Activated T-cell treated with anti-CD3 and anti-CD28 coated beads for 48 hours (primary cell): ENCODE measurements around the gene SPDYE3.
"Not testable (repeated sequence)": the region's sequence is repeated elsewhere in the genome, so short reads cannot be mapped to it uniquely, and the experiment has no call there.

ENCODE experiments used
- DNase-seq: peaks from one replicate; pipeline ENCODE4 v3.0.0-alpha.2; 2020; ENCODE audit warnings: low read depth

The SPDYE3 gene

DNA sequence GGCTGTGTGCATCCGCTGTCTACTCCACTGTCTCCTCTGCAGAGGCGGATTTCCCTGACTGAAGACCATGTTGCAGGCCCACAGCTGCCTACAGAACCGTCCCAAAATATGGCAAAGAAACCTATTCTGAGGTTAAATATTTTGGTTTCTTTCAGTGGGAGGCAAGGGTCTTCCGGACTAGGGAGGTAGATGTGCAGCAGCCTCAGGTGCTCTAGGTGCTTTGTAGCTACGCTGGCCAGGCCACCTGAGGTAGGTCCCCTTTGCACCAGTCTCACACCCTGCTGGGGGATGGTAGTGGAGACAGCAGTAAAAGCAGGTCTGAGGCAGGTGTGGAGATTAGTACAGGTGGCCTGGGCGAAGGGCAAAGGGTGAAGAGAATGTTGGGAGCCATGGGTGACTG, 42.3 kb downstream of the SPDYE3 start:
- DNase-seq = no peak

DNA sequence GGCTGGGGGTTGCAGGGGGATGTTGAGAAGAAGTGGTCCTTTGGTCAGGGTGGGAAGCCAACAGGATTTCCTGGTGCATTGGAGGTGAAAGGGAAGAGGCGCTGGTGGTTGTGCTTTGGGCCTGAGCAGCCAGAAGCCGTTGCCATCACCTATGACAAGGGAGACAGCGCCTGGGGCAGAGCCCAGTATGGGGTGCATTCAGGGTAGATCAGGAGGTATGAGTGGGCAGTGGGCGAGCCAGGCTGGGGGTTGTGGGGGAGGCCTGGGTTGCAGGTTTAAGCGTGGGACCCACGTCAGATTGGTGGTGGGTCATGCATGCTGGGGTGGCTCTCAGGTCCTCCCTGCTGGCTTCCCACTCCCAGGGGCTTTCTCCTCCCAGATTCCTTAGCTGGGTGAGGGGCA, 44.2 kb downstream of the SPDYE3 start:
- no peak for DNase-seq

DNA sequence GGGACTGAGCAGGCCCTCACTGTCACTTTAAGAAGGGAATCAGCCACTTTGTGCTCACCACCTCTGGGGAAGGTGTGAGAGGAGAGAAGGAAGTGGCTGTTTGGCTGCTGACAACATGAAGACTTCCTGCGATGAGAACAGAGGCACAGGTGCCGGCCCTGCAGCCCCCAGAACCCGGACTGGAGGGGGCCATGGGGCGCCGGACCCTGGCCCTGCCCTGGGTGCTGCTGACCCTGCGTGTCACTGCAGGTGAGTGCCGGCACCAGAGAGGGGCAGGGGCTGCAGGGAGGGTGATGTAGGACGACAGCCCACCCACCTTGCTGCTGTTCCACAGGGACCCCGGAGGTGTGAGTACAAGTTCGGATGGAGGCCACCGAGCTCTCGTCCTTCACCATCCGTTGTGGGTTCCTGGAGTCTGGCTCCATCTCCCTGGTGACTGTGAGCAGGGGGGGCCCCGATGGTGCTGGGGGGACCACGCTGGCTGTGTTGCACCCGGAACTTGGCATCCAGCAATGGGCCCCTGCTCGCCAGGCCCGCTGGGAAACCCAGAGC, 44.8 kb downstream of the SPDYE3 start:
- DNase-seq = not testable (repeated sequence)

DNA sequence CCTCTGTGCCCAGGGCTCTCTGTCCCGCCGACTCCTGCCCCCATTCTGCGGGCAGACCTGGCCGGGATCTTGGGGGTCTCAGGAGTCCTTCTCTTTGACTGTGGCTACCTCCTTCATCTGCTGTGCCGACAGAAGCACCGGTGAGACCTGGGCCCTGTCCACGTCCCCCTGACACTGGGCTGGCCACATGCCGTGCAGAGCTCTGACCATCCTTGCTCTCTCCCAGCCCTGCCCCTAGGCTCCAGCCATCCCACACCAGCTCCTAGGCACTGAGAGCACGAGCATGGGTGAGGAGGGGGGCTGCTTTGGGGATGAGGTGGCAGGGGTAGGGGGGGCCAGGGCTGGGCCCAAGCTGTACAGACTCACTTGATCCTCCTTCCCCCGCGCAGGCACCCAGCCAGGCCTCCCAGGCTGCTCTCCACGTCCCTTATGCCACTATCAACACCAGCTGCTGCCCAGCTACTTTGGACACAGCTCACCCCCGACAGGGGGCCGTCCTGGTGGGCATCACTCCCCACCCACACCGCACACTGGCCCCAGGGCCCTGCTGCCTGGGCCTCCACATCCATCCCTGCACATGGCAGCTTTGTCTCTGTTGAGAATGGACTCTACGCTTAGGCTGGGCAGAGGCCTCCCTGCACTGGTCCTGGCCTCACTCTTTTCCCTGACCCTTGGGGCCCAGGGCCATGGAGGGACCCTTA, 45.6 kb downstream of the SPDYE3 start:
- no peak for DNase-seq

DNA sequence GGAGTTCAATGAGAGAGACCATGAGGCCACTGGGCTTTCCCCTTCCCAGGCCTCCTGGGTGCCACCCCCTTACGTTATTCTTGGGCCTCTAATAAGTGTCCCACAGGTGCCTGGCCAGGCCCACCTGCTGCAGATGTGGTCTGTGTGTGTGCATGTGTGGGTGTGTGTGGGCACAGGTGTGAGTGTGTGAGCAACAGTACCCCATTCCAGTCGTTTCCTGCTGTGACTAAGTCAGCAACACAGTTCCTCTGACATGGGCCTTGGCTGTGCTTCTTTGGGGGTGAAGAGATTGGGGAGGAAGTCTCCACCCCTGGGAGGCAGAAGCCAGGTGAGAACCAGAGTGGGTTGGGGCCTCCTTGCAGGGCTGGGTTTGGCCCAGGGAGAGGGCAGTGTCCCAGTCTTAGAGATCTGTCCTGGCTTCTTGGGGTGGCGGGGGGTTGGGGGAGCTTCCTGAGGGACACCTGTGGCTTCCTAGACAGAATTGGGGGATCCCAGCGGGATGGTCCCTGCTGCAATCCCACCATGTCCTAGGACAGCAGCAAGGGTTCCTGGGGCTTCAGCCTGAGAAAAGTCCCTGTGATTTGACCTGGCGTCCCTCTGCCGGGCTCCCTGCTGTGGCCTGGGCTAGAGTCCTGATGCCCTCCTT, 46.3 kb downstream of the SPDYE3 start:
- peak; percentile 23 for DNase-seq

DNA sequence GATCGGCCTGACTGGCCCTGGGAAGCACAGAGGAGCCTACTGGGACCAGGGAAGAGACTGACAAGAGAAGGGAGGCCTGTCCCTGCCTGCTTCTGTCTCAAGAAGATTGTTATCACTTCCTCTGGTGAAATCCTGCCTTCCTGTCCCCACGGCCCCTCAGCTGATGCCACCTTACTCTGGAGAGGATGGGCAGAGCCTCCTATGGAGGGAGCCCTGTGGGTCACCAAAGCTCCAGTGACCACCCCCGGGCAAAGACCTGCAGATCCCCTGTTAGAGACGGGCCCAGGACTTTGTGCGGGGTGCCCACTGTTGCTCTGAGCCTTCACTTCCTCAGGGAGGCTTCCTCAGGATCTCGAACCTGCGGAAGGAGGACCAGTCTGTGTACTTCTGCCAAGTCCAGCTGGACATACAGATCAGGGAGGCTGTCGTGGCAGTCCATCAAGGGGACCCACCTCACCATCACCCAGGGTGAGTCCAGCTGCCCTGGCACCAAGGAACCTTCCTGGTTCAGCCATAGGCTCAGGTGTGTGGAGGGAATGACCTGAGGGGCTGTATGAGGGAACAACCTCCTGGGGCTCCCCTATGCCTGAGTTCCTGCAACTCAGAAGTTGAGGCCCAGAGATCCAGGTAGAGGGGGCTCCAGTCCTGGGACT, 49.0 kb downstream of the SPDYE3 start:
- no peak for DNase-seq

DNA sequence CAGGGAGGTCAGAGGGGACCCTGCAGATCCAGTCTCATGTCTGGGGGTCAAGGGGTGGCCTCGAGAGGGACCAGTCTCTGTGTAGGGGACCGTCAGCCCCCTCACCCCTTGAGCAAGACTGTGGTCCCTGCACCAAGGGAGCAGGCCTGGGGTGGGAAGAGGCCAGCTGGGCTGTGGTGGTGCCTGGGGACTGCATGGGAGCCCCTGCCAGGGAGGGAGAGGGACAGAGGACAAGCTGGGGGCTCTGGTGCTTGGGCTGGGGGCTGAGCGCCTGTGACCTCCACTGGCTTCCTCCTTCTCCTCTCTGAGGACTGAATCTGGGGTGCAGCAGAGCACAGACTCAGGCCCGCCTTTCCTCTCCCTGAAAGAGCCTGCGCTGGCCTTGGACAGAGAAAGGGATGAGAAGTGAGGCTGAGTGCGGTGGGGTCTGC, 49.6 kb downstream of the SPDYE3 start:
- DNase-seq = no peak

DNA sequence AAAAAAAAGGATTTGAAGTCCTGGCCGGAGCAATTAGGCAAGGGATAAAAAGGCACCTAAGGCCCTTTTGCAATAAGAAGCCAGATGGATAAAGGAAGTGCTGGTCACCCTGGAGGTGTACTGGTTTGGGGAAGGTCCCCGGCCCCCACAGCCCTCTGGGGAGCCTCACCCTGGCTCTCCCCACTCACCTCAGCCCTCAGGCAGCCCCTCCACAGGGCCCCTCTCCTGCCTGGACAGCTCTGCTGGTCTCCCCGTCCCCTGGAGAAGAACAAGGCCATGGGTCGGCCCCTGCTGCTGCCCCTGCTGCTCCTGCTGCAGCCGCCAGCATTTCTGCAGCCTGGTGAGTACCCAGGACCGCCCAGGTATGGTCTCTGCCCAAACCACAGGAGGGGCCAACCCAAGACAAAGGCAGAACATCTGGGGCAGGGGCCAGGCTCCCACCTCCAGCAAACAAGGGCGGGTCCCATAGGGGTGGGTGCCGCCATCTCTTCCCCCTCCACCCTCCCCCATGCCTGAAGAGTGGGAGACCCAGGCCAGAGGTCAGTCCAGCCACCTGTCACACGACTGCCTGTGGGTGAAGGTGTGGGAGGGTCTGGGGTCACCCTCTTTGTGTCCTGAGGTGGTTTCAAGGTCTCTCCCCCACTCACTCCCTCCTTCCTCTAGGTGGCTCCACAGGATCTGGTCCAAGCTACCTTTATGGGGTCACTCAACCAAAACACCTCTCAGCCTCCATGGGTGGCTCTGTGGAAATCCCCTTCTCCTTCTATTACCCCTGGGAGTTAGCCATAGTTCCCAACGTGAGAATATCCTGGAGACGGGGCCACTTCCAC, 50.7 kb downstream of the SPDYE3 start, which contains the start of gene PILRB:
Gene PILRB (plus strand): TSS at position 91 of the 830 bp plus-strand sequence. CDS start 186 bp downstream, at position 277.
- no peak for DNase-seq

DNA sequence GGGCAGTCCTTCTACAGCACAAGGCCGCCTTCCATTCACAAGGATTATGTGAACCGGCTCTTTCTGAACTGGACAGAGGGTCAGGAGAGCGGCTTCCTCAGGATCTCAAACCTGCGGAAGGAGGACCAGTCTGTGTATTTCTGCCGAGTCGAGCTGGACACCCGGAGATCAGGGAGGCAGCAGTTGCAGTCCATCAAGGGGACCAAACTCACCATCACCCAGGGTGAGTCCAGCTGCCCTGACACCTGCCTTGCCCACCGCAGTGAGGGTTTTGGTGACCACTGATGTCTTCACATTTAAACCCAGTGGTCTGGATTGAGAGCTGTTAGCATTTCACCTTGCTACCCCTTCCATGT, 51.3 kb downstream of the SPDYE3 start:
- no peak for DNase-seq

DNA sequence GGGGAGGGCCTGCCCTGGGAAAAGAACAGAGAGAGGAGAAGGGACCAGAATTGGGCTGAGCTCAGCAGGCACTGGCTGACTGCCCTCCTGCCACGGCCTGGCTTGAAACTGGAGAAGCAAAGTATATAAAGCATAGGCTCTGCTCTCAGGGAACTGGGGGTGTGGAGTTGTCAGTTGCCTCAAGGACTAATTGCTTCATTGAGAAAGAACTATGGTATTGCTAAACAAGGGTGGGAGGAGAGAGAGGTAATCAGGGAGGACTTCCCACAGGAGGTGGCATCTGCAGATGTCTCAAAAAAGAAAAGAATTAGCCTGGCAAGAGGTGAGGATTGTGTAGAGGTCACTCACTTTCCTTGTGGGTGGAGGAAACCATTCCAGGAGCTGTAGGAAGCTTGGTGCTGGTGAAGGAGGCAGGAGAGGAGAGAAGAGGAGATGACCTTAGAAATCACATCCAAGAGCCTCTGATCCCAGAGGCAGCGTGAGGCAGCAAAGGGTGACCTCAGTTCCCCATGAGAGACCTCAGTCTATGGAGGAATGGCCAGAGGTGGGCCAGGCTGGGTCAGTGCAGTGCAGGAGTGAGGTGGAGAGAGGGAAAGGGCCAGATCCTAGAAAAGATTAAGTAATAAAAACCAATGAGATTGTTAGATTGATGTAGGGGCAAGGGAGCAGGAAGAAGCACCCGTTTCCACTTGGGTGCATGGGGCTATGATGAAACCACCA, 52.8 kb downstream of the SPDYE3 start:
- no peak for DNase-seq

DNA sequence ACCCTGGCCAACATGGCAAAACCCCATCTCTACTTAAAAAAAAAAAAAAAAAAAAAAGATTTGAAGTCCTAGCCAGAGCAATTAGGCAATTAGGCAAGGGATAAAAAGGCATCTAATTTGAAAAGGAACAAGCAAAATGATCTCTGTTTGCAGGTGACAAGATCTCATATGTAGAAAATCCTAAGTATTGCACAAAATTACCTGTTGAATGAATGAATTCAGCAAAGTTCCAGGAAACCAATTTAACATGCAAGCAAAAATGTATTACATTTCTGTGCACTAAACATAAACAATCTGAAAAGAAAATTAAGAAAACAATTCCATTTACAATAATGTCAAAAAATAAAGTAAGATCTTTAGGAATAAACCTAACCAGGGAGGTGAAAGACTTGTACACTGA, 55.6 kb downstream of the SPDYE3 start:
- no peak for DNase-seq

DNA sequence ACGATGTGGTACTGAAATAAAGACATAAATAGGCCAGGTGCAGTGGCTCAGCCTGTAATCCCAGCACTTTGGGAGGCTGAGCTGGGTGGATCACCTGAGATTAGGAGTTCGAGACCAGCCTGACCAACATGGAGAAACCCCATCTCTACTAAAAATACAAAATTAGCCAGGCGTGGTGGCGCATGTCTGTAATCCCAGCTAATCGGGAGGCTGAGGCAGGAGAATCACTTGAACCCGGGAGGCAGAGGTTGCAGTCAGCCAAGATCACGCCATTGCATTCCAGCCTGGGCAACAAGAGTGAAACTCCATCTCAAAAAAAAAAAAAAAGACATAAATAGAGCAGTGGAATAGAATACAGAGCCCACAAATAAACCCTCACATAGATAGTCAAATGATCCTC, 56.3 kb downstream of the SPDYE3 start:
- not testable (repeated sequence) for DNase-seq

DNA sequence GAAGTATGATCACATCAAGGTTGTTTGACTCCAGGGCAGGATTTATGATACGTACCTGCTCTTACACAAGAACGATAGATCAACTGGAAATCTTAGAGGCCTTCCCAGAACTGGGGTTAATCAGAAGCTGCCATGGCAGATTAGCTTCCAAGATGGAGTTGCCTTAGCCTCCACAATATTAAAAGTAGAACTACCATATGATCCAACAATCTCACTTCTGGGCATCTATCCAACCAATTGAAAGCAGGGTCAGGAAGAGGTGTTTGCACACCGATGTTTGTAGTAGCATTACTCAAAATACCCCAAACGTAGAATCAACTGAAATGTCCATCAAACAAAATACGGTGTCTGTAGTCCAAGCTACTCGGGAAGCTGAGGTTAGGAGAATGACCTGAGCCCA, 57.0 kb downstream of the SPDYE3 start:
- DNase-seq = no peak

DNA sequence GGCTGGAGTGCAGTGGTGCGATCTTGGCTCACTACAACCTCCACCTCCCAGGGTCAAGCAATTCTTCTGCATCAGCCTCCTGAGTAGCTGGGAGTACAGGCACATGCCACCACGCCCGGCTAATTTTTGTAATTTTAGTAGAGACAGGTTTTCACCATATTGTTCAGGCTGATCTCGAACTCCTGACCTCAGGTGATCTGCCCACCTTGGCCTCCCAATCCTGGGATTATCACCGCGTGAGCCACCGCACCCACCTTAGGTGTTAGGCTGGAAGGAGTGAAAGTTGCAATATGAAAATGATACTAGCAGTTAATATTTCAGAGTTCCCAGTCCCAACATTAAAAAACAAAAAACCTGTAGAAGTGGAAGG, 58.5 kb downstream of the SPDYE3 start:
- not testable (repeated sequence) for DNase-seq

DNA sequence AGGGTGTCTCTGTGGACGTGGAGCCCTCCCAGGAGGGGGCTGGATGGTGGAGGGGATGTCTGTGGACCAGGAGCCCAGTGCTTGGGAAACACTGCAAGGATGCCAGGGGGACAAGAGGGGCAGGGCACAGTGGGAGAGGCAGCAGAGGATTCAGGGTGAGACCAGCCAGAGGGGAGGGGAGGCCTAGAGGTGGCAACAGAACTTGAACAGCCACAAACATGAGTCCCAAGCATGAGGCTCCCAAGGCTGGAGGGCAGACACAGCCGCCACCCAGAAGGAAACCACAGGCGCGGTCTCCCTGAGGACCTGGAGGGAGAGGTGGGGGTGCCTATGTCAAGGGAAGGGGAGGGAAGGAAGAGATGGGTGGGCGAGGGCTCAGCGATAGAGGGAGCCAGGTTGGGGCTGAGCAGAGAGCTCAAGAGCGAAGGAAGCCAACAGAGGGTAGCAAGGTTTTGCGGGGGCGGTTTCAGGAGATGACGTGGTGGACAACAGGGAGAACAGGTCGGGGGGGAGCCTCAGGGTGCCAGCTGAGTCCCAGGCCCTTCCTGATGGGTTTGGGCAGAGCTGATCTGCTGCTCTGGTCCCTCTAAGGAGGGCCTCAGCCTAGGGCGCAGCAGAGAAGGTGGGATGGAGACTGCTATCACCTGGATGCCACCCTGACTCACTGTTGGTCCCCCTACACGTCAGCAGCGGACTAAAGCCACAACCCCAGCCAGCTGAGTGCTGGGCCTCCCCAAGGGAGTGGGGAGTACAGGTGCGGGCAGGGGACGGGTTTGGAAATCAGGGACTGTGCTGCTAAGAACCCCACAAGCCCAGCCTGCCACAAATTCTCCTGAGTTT, 59.1 kb downstream of the SPDYE3 start:
- DNase-seq = peak; percentile 23

DNA sequence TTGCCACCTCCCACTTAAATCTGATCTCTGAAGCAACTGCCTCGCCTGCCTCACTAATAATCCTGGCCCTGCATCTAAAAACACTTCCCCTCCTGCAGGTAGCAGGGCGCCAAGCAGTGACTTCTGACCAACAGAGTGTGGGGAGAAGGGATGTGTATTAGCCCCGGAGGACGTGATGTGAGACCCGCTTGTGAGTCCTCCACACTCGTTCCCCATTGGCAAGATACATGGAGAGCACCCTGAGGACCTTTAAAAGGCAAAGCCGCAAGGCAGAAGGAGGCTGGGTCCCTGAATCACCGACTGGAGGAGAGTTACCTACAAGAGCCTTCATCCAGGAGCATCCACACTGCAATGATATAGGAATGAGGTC, 59.7 kb downstream of the SPDYE3 start:
- DNase-seq = no peak

DNA sequence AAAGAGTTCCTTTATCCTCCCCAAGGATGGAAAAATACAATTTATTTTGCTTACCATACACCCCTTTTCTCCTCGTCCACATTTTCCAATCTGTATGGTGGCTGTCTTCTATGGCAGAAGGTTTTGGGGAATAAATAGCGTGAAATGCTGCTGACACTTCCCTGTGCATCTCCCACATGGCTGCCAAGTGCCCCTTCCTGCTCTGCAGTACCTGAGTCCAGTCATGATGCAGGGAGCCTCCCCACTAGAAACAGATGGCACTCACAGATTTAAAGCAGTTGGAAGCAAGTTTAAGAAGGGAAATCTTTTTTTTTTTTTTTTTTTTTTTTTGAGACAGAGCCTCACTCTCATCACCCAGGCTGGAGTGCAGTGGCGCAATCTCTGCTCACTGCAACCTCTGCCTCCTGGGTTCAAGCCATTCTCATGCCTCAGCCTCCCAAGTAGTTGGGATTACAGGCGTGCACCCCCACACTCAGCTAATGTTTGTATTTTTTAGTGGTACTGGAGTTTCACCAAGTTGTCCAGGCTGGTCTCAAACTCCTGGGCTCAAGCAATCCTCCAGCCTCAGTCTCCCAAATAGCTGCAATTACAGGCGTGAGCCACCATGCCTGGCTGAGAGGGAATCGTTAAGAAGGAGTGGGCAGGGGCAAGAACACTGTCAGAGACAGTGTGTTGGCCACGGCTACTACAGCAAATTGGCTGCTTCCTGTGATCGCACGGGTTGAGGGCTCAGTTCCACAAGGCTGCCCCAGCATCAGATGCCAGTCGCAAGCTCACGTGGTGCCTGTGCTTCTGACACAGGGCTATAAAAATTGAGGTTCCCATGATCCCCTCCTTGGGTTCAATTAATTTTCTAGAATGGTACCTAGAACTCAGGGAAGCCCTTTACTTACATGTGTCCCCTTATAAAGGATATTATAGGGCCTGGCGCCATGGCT, 60.4 kb downstream of the SPDYE3 start:
- no peak for DNase-seq

DNA sequence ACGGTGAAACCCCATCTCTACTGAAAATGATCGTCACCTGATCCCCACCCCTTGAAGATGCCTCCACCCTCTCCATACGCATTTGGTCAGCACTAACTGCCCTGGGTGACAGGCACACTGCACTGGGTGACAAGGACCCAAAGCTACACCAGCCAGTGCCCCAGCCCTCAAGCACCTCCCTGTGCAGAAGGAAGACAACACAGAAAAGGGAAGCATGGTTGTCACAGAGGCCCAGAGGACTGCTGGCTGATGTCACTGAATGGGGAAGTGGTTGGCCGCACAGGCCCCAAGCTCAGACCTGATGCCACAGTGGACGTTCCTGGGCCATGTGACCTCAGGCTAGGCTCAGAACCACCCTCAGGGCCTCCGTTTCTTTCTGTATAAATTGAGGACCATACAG, 61.6 kb downstream of the SPDYE3 start:
- DNase-seq = no peak

DNA sequence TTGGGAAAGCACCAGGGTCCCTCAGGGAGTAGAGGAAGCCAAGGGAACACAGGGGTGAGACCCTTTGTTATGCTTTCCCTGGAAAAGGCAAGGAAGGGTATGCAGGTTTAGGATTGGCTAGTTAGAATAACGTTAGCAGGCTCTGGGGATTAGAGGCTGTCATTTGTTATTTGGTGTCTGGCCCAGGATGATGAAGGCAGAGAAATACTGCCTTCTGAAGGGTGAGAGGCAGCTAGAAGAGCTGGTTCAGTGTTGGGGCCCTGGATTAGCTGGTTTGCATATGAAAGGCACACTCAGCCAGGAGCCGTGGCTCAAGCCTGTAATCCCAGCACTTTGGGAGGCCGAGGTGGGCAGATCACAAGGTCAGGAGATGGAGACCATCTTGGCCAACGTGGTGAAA, 62.8 kb downstream of the SPDYE3 start:
- no peak for DNase-seq

DNA sequence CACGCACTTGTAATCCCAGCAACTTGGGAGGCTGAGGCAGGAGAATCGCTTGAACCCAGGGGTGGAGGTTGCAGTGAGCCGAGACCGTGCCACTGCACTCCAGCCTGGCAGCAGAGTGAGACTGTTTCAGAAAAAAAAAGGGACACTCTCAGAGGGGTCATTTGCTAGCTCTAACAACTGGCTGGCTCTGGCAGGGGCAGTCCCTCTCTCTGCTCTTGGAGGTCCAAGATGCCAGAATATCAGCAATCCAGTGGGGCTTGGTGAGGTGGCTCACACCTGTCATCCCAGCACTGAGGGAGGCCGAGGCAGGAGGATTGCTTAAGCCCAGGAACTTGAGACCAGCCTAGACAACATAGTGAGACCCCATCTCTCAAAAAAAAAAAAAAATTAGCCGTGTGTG, 63.2 kb downstream of the SPDYE3 start:
- DNase-seq = no peak
